Endometrial microvascular endothelial cells (primary cell): Measurements from ENCODE around the gene DDX46. TPM values are rescaled to one million over a fixed set of nuclear protein-coding genes. Genes with fewer than 3 reads are reported as not detected.

ENCODE experiments used
- in situ Hi-C: cut with HindIII; loops from 2 replicates; pipeline ENCODE4 v1.10.0; 2017; ENCODE audit warnings: low sequenced_read_pairs, low pct_unique_long_range_greater_than_20kb; ENCODE audit errors: inconsistent ontology term
- total RNA-seq: library from RNA; depleted of rRNA; stranded (reverse); fragments of >200 nt; gene quantifications from one replicate; pipeline ENCODE4 v1.2.3, GENCODE V29; 2015; ENCODE audit errors: inconsistent ontology term

Gene DDX46
- total RNA-seq, 1 donor from 2014 or later = 26.3 TPM

GRCh38 chr5:134772461-134773125 is 14.0 kb downstream of the DDX46 start:
- in situ Hi-C loops = loop anchor here (25.0 kb wide), 1 partner anchor 90 kb away; the partner anchor contains the start of gene TXNDC15

GRCh38 chr5:134777366-134777765 is 18.8 kb downstream of the DDX46 start:
- in situ Hi-C loops = no loop called here

- in situ Hi-C loops = no loop called here
Measured at GRCh38 chr5:134784241-134784920, 25.8 kb downstream of the DDX46 start.

- in situ Hi-C loops = no loop called here
Measured at GRCh38 chr5:134784946-134785620, 26.5 kb downstream of the DDX46 start.

GRCh38 chr5:134787692-134788091 is 29.1 kb downstream of the DDX46 start:
- in situ Hi-C loops = no loop called here

- in situ Hi-C loops = no loop called here
Measured at GRCh38 chr5:134791580-134791979, 33.0 kb downstream of the DDX46 start.

GRCh38 chr5:134792286-134792685 is 33.7 kb downstream of the DDX46 start:
- in situ Hi-C loops = no loop called here

GRCh38 chr5:134793111-134793510 is 34.5 kb downstream of the DDX46 start:
- in situ Hi-C loops = no loop called here

- in situ Hi-C loops = no loop called here
Measured at GRCh38 chr5:134794082-134794481, 35.5 kb downstream of the DDX46 start.

GRCh38 chr5:134794819-134795218 is 36.2 kb downstream of the DDX46 start:
- in situ Hi-C loops = no loop called here

- in situ Hi-C loops = no loop called here
Measured at GRCh38 chr5:134798468-134798867, 39.9 kb downstream of the DDX46 start.

- in situ Hi-C loops = no loop called here
Measured at GRCh38 chr5:134803821-134804220, 45.2 kb downstream of the DDX46 start.

GRCh38 chr5:134813407-134813806 is 54.8 kb downstream of the DDX46 start:
- in situ Hi-C loops = no loop called here

GRCh38 chr5:134813827-134814226 is 55.2 kb downstream of the DDX46 start:
- in situ Hi-C loops = no loop called here

GRCh38 chr5:134817006-134817405 is 58.4 kb downstream of the DDX46 start:
- in situ Hi-C loops = no loop called here

GRCh38 chr5:134818776-134819175 is 60.2 kb downstream of the DDX46 start:
- in situ Hi-C loops = no loop called here

GRCh38 chr5:134819407-134819963 is 60.9 kb downstream of the DDX46 start:
- in situ Hi-C loops = no loop called here

GRCh38 chr5:134821841-134822240 is 63.3 kb downstream of the DDX46 start:
- in situ Hi-C loops = no loop called here

GRCh38 chr5:134824681-134825080 is 66.1 kb downstream of the DDX46 start:
- in situ Hi-C loops = no loop called here

- in situ Hi-C loops = no loop called here
Measured at GRCh38 chr5:134825212-134825611, 66.6 kb downstream of the DDX46 start.
